IMR-90 (cell line): ENCODE results near the gene RAP1A. TPM values are rescaled to one million over a fixed set of nuclear protein-coding genes. Genes with fewer than 3 reads are reported as not detected.

Experiments
- ATAC-seq: fragments of 200-7000 bp; cut with Tn5 transposase; 2 replicates; pipeline ENCODE4 v1.9.1; 2020; ENCODE audit warnings: low read depth, mild to moderate bottlenecking, moderate library complexity
- BruUV-seq: library from RNA; stranded (reverse); fragments of 400-500 nt; replicated peaks from 2 replicates; lab custom pipeline; 2021; lab: Mats Ljungman, UMichigan
- CTCF ChIA-PET: fragments of 300-600 bp; formaldehyde crosslinking; extraction: SDS; loops from one replicate; lab custom pipeline; 2021; ENCODE audit warnings: antibody characterized with exemption; lab: Yijun Ruan, JAX
- POLR2A ChIA-PET: fragments of 300-600 bp; sonication (Branson Sonifier 250); formaldehyde crosslinking; loops from one replicate; lab custom pipeline; 2022; ENCODE audit warnings: antibody characterized with exemption; ENCODE audit not compliant: unreplicated experiment; lab: Charles Lee
- DNase-seq: peaks from one replicate; pipeline ENCODE4 v3.0.0; 2013
- H2AFZ ChIP-seq: replicated peaks from 2 replicates; pipeline ENCODE3; 2013; ENCODE audit warnings: low read length, mild to moderate bottlenecking; ENCODE audit not compliant: poor library complexity
- H2AK5ac ChIP-seq: 2 replicates; pipeline ENCODE4 v1.6.1; 2013; ENCODE audit warnings: low read depth, low read length, inconsistent platforms
- H2AK9ac ChIP-seq: replicated peaks from 2 replicates; pipeline ENCODE3; 2013; ENCODE audit warnings: mild to moderate bottlenecking, low read depth, low read length, moderate library complexity; ENCODE audit not compliant: poor library complexity
- H2BK120ac ChIP-seq: 2 replicates; pipeline ENCODE4 v1.6.1; 2013; ENCODE audit warnings: low read depth, low read length, inconsistent platforms
- H2BK15ac ChIP-seq: 3 replicates; pipeline ENCODE4 v1.6.1; 2013; ENCODE audit warnings: low read depth, low read length, inconsistent platforms
- H2BK20ac ChIP-seq: 2 replicates; pipeline ENCODE4 v1.6.1; 2013; ENCODE audit warnings: low read depth, mild to moderate bottlenecking, inconsistent platforms, low read length, moderate library complexity
- H2BK5ac ChIP-seq: 2 replicates; pipeline ENCODE4 v1.6.1; 2013; ENCODE audit warnings: mild to moderate bottlenecking, low read depth, low read length, inconsistent platforms; ENCODE audit not compliant: poor library complexity, severe bottlenecking
- H3K14ac ChIP-seq: replicated peaks from 2 replicates; pipeline ENCODE4 v1.6.1; 2013; ENCODE audit warnings: low read depth, low read length, inconsistent platforms
- H3K18ac ChIP-seq: 2 replicates; pipeline ENCODE4 v1.6.1; 2013; ENCODE audit warnings: low read depth, low read length, control low read depth
- H3K23ac ChIP-seq: 2 replicates; pipeline ENCODE4 v1.6.1; 2013; ENCODE audit warnings: low read depth, low read length, inconsistent platforms
- H3K27ac ChIP-seq: 2 replicates; pipeline ENCODE4 v1.5.1; 2013; ENCODE audit warnings: mild to moderate bottlenecking, control low read depth, low read length; ENCODE audit not compliant: insufficient read depth
- H3K27me3 ChIP-seq: 2 replicates; pipeline ENCODE4 v1.6.1; 2013; ENCODE audit warnings: low read length; ENCODE audit not compliant: control insufficient read depth, insufficient read depth
- H3K36me3 ChIP-seq: 2 replicates; pipeline ENCODE4 v1.6.1; 2013; ENCODE audit warnings: low read length, mixed read lengths; ENCODE audit not compliant: control insufficient read depth, insufficient read depth
- H3K4ac ChIP-seq: 2 replicates; pipeline ENCODE4 v1.6.1; 2013; ENCODE audit warnings: low read depth, low read length, inconsistent platforms
- H3K4me1 ChIP-seq: 2 replicates; pipeline ENCODE4 v1.6.1; 2013; ENCODE audit warnings: low read length, mixed read lengths; ENCODE audit not compliant: control insufficient read depth, insufficient read depth
- H3K4me2 ChIP-seq: 2 replicates; pipeline ENCODE4 v1.6.1; 2013; ENCODE audit warnings: low read depth, mild to moderate bottlenecking, control low read depth, low read length, moderate library complexity
- H3K4me3 ChIP-seq: 2 replicates; pipeline ENCODE4 v1.5.1; 2013; ENCODE audit warnings: low read depth, mild to moderate bottlenecking, control low read depth, low read length, moderate library complexity; ENCODE audit not compliant: insufficient read depth
- H3K56ac ChIP-seq: 2 replicates; pipeline ENCODE4 v1.6.1; 2013; ENCODE audit warnings: low read length, inconsistent platforms; ENCODE audit not compliant: insufficient read depth; ENCODE audit errors: extremely low read depth
- H3K79me1 ChIP-seq, 2 experiments: 2 replicates each; pipeline ENCODE4 v1.6.1; 2013; ENCODE audit warnings: low read length in 2 of 2, inconsistent platforms in 1 of 2, low read depth in 1 of 2
- H3K9ac ChIP-seq: 2 replicates; pipeline ENCODE4 v1.6.1; 2013; ENCODE audit warnings: low read depth, low read length, control low read depth
- H3K9me1 ChIP-seq: 2 replicates; pipeline ENCODE4 v1.6.1; 2013; ENCODE audit warnings: low read length, inconsistent platforms; ENCODE audit not compliant: insufficient read depth
- H3K9me3 ChIP-seq: 2 replicates; pipeline ENCODE4 v1.6.1; 2013; ENCODE audit warnings: low read length; ENCODE audit not compliant: control insufficient read depth, insufficient read depth
- H4K20me1 ChIP-seq: 2 replicates; pipeline ENCODE4 v1.6.1; 2013; ENCODE audit warnings: low read length, inconsistent platforms; ENCODE audit not compliant: insufficient read depth
- H4K5ac ChIP-seq: 2 replicates; pipeline ENCODE4 v1.6.1; 2013; ENCODE audit warnings: mild to moderate bottlenecking, low read depth, low read length, control low read depth
- H4K8ac ChIP-seq, 2 experiments: 2 replicates each; pipeline ENCODE4 v1.6.1; 2013; ENCODE audit warnings: low read depth in 2 of 2, low read length in 2 of 2, control low read depth in 1 of 2, inconsistent platforms in 1 of 2
- H4K91ac ChIP-seq: 2 replicates; pipeline ENCODE4 v1.6.1; 2013; ENCODE audit warnings: low read depth, low read length, inconsistent platforms; ENCODE audit not compliant: insufficient read depth
- BHLHE40 ChIP-seq: fragments of 150-350 bp; IDR thresholded peaks from 2 replicates; pipeline ENCODE4 v1.6.1; 2016; ENCODE audit warnings: mild to moderate bottlenecking, low read depth, low read length
- CEBPB ChIP-seq: IDR thresholded peaks from 2 replicates; pipeline ENCODE4 v1.6.1; 2012; ENCODE audit warnings: low read depth, low read length, improper control_type of control experiment
- CHD1 ChIP-seq: IDR thresholded peaks from 2 replicates; pipeline ENCODE4 v1.6.1; 2012; ENCODE audit warnings: low read depth, low read length, improper control_type of control experiment
- FOS ChIP-seq: fragments of 150-350 bp; IDR thresholded peaks from 2 replicates; pipeline ENCODE4 v1.6.1; 2016; ENCODE audit warnings: low read depth, low read length
- MAFK ChIP-seq: IDR thresholded peaks from 2 replicates; pipeline ENCODE4 v1.6.1; 2012; ENCODE audit warnings: low read depth, low read length, improper control_type of control experiment
- MAZ ChIP-seq: IDR thresholded peaks from 2 replicates; pipeline ENCODE4 v1.6.1; 2012; ENCODE audit warnings: low read depth, mild to moderate bottlenecking, low read length, improper control_type of control experiment, moderate library complexity, borderline replicate concordance
- MXI1 ChIP-seq: IDR thresholded peaks from 2 replicates; pipeline ENCODE4 v1.6.1; 2012; ENCODE audit warnings: low read depth, mild to moderate bottlenecking, low read length, moderate library complexity, borderline replicate concordance
- NFE2L2 ChIP-seq: fragments of 150-350 bp; IDR thresholded peaks from 2 replicates; pipeline ENCODE4 v1.6.1; 2016; ENCODE audit warnings: low read depth, mild to moderate bottlenecking, low read length
- POLR2A ChIP-seq: IDR thresholded peaks from 2 replicates; pipeline ENCODE4 v1.6.1; 2012; ENCODE audit warnings: mild to moderate bottlenecking, low read depth, low read length
- RAD21 ChIP-seq: IDR thresholded peaks from 2 replicates; pipeline ENCODE4 v1.6.1; 2012; ENCODE audit warnings: low read length, improper control_type of control experiment
- RCOR1 ChIP-seq: IDR thresholded peaks from 2 replicates; pipeline ENCODE4 v1.6.1; 2012; ENCODE audit warnings: mild to moderate bottlenecking, low read length, improper control_type of control experiment; ENCODE audit not compliant: insufficient replicate concordance
- RFX5 ChIP-seq: IDR thresholded peaks from 2 replicates; pipeline ENCODE4 v1.8.0; 2012; ENCODE audit warnings: low read depth, mild to moderate bottlenecking, low read length, moderate library complexity
- SMC3 ChIP-seq: fragments of 150-350 bp; IDR thresholded peaks from 2 replicates; pipeline ENCODE4 v1.6.1; 2016; ENCODE audit warnings: low read depth, mild to moderate bottlenecking, antibody characterized with exemption, low read length, moderate library complexity
- WGBS, 2 experiments: methylation state at CpG; one replicate each; pipeline versions ENCODE4 v1.1.5 to v1.1.7; 2013; ENCODE audit warnings: missing lambda C conversion rate in 2 of 2; ENCODE audit not compliant: insufficient read length in 1 of 2; ENCODE audit errors: extremely low coverage in 2 of 2; 5-methylcytosine and 5-hydroxymethylcytosine counted together
- dilution Hi-C: fragments of 300-500 bp; cut with HindIII; formaldehyde crosslinking; loops from one replicate; pipeline ENCODE4 v1.14.3; 2018; ENCODE audit warnings: low sequenced_read_pairs; ENCODE audit not compliant: unreplicated experiment
- in situ Hi-C: fragments of 300-500 bp; cut with MboI; formaldehyde crosslinking; loops from 3 replicates; pipeline ENCODE4 v1.14.3; 2019; ENCODE audit warnings: low sequenced_read_pairs, inconsistent platforms, mixed read lengths
- intact Hi-C: fragments of 100-400 bp; cut with micrococcal nuclease; formaldehyde crosslinking; loops from 2 replicates; pipeline ENCODE4 v1.10.0; 2022
- polyA plus RNA-seq, 3 experiments: library from polyadenylated mRNA; depleted of rRNA; stranded (reverse); fragments of >200 nt; gene quantifications; 2 replicates each; pipeline ENCODE4 v1.2.3, GENCODE V29; 2012; ENCODE audit warnings: low replicate concordance in 1 of 3
- total RNA-seq: library from RNA; depleted of rRNA; stranded (reverse); fragments of >200 nt; gene quantifications from 2 replicates; pipeline ENCODE4 v1.2.3, GENCODE V29; 2012
- TF ChIP-seq, protein P1 (sequence below): conservative IDR thresholded peaks from 2 replicates; pipeline ENCODE4 v1.5.1; 2012; ENCODE audit warnings: mild to moderate bottlenecking, low read depth, low read length, improper control_type of control experiment
- TF ChIP-seq, protein P2 (sequence below): fragments of 150-350 bp; IDR thresholded peaks from 2 replicates; pipeline ENCODE4 v1.6.1; 2016; ENCODE audit warnings: low read depth, mild to moderate bottlenecking, low read length, moderate library complexity, borderline replicate concordance
- TF ChIP-seq, protein P3 (sequence below): fragments of 150-350 bp; IDR thresholded peaks from 2 replicates; pipeline ENCODE4 v1.6.1; 2017; ENCODE audit warnings: mild to moderate bottlenecking, antibody characterized with exemption, low read length, low read depth

RAP1A gene
- total and polyA plus RNA-seq, 2 of the 4 experiments (the other 2 are of a cell fraction), result 18.1 to 43.6 TPM

DNA sequence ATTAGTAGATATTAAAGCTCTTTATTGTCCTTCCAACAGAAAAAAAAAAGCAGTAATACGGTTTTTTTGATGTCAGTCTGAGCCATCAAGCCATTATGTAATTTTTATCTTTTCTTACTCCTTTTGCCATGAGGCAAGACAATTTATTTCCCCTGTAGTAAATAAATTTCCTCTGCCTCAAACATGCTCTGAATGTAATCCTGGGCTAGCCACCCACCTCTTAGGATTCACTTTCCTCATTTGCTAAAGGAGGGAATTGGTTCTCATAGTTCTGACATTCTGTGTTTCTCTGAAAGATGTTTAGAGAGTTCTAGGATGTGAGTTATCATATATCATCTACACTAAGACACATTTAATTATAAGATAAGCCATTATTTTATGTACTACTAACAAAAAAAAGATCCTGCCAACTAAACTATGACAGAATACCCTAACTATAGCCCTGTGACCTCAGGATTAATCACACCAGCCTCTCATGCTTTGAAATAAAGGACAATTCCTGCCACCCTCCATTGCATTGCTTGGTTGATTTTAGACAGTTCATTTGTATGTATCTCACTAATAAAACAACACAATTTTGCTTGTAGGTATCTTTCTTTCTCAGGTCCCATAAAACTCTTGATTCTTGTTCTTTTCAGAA lies 34.0 kb upstream of the RAP1A start:
- TF ChIP-seq BHLHE40 (no peak), MAZ (no peak), SMC3 (no peak), NFE2L2 (no peak), CEBPB (no peak), CHD1 (no peak), FOS (no peak), RFX5 (no peak), MAFK (no peak), POLR2A (no peak), RCOR1 (no peak), RAD21 (no peak), MXI1 (no peak)
- TF ChIP-seq, protein P1, sequence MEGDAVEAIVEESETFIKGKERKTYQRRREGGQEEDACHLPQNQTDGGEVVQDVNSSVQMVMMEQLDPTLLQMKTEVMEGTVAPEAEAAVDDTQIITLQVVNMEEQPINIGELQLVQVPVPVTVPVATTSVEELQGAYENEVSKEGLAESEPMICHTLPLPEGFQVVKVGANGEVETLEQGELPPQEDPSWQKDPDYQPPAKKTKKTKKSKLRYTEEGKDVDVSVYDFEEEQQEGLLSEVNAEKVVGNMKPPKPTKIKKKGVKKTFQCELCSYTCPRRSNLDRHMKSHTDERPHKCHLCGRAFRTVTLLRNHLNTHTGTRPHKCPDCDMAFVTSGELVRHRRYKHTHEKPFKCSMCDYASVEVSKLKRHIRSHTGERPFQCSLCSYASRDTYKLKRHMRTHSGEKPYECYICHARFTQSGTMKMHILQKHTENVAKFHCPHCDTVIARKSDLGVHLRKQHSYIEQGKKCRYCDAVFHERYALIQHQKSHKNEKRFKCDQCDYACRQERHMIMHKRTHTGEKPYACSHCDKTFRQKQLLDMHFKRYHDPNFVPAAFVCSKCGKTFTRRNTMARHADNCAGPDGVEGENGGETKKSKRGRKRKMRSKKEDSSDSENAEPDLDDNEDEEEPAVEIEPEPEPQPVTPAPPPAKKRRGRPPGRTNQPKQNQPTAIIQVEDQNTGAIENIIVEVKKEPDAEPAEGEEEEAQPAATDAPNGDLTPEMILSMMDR, result no peak
- TF ChIP-seq, protein P2, sequence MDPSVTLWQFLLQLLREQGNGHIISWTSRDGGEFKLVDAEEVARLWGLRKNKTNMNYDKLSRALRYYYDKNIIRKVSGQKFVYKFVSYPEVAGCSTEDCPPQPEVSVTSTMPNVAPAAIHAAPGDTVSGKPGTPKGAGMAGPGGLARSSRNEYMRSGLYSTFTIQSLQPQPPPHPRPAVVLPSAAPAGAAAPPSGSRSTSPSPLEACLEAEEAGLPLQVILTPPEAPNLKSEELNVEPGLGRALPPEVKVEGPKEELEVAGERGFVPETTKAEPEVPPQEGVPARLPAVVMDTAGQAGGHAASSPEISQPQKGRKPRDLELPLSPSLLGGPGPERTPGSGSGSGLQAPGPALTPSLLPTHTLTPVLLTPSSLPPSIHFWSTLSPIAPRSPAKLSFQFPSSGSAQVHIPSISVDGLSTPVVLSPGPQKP, result no peak
- TF ChIP-seq, protein P3, sequence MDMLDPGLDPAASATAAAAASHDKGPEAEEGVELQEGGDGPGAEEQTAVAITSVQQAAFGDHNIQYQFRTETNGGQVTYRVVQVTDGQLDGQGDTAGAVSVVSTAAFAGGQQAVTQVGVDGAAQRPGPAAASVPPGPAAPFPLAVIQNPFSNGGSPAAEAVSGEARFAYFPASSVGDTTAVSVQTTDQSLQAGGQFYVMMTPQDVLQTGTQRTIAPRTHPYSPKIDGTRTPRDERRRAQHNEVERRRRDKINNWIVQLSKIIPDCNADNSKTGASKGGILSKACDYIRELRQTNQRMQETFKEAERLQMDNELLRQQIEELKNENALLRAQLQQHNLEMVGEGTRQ, result no peak
- no peaks in the 10 kb centered on the region for H3K79me1 ChIP-seq
- H3K4me1 ChIP-seq, result peaks cover 2% of the 10 kb centered on the region
- H4K5ac ChIP-seq, result no peak overlapping the region
- no peaks in the 10 kb centered on the region for H4K20me1 ChIP-seq
- no peak overlapping the region for H2AFZ ChIP-seq
- ATAC-seq (no peak), DNase-seq (no peak)
- no peak overlapping the region for H3K14ac ChIP-seq
- H3K4me2 ChIP-seq, result no peak overlapping the region
- H3K36me3 ChIP-seq, result no peaks in the 10 kb centered on the region
- CTCF ChIA-PET, result no interaction called here
- no peak overlapping the region for H2AK5ac ChIP-seq
- no peak overlapping the region for H3K9ac ChIP-seq
- in situ Hi-C loops (no loop called here), dilution Hi-C loops (no loop called here), intact Hi-C loops (no loop called here)
- H3K4me3 ChIP-seq, result no peak overlapping the region
- POLR2A ChIA-PET, result no interaction called here
- H2AK9ac ChIP-seq, result no peak overlapping the region
- BruUV-seq, result no TSS peak
- no peak overlapping the region for H4K8ac ChIP-seq
- no CpG with 5 or more reads among the region's 1 CpG for whole genome bisulfite sequencing, 2 experiments
- no peaks in the 10 kb centered on the region for H3K9me1 ChIP-seq
- no peak overlapping the region for H2BK120ac ChIP-seq
- no peak overlapping the region for H2BK15ac ChIP-seq
- no peak overlapping the region for H3K18ac ChIP-seq
- H3K23ac ChIP-seq, result no peak overlapping the region
- no peak overlapping the region for H3K56ac ChIP-seq
- H3K9me3 ChIP-seq, result no peaks in the 10 kb centered on the region
- H3K27ac ChIP-seq, result no peak overlapping the region
- no peak overlapping the region for H2BK20ac ChIP-seq
- H2BK5ac ChIP-seq, result no peak overlapping the region
- H3K27me3 ChIP-seq, result no peaks in the 10 kb centered on the region; the same call in 1 of the 2 replicates
- H3K4ac ChIP-seq, result no peak overlapping the region
- no peak overlapping the region for H4K91ac ChIP-seq
